GM19193 (cell line): Measurements from ENCODE around the gene SLC43A1.

Experiments
- POLR2A ChIP-seq: IDR thresholded peaks from 4 replicates; pipeline ENCODE4 v1.6.1; 2011; ENCODE audit not compliant: insufficient read depth, insufficient read length; ENCODE audit errors: extremely low read depth

Gene SLC43A1

DNA sequence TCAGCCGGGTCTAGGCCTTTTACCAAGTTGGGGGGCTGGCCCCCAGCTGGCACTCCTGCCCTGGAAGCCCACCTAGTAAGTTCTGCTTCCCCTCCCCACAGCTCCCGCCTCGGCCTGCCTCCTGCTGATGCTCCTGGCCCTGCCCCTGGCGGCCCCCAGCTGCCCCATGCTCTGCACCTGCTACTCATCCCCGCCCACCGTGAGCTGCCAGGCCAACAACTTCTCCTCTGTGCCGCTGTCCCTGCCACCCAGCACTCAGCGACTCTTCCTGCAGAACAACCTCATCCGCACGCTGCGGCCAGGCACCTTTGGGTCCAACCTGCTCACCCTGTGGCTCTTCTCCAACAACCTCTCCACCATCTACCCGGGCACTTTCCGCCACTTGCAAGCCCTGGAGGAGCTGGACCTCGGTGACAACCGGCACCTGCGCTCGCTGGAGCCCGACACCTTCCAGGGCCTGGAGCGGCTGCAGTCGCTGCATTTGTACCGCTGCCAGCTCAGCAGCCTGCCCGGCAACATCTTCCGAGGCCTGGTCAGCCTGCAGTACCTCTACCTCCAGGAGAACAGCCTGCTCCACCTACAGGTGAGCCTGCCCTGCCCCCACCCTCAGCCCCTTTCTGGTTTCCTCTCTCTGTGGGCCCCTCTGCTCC is 47.9 kb downstream of the SLC43A1 start:
- no peak for TF ChIP-seq POLR2A

DNA sequence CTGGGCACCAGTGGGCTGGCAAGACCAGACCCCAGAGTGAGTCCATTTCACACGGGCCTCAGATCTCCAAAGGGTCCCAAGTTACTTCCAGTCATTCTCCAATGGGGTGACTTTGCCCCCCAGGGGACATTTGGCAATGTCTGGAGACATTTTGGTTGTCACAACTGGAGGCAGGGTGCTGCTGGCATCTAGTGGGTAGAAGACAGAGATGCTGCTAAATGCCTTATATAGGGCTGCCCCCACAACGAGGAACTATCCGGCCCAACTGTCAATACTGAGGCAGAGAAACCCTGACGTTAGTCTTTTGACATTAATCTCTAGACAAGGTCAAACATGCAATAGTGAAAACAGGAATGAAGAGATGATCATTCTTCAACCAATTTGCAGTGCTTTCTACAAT is 48.8 kb downstream of the SLC43A1 start:
- TF ChIP-seq POLR2A = no peak

DNA sequence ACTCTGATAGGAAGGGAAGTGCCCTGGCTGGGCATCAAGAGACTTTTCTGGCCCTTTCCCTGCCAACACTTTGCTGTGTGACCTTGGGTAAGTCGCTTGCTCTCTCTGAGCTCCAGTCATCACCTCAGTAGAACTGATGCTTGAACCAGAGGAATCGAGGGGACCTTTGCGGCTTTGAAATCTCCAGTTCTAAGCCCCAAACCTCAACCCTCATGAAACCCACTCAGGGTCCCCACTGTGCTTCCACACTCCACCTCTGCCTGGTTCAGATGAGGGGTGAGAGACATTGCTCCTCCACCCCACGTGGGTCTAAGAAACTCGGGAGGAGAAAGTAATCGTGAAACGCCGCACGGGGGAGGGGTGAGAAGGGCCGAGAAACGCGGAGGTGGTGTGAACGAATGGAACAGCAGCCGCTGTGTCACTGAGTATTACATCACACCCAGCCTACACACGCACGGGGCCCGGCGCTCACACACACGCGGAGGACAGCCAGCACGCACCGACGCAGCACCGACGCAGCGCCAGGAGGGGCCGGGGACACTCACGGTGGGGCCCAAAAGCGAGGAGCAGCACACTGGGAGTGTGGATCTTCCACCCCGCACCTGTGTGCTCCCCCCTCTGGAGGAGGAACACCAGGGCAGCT is 50.8 kb downstream of the SLC43A1 start:
- no peak for TF ChIP-seq POLR2A

DNA sequence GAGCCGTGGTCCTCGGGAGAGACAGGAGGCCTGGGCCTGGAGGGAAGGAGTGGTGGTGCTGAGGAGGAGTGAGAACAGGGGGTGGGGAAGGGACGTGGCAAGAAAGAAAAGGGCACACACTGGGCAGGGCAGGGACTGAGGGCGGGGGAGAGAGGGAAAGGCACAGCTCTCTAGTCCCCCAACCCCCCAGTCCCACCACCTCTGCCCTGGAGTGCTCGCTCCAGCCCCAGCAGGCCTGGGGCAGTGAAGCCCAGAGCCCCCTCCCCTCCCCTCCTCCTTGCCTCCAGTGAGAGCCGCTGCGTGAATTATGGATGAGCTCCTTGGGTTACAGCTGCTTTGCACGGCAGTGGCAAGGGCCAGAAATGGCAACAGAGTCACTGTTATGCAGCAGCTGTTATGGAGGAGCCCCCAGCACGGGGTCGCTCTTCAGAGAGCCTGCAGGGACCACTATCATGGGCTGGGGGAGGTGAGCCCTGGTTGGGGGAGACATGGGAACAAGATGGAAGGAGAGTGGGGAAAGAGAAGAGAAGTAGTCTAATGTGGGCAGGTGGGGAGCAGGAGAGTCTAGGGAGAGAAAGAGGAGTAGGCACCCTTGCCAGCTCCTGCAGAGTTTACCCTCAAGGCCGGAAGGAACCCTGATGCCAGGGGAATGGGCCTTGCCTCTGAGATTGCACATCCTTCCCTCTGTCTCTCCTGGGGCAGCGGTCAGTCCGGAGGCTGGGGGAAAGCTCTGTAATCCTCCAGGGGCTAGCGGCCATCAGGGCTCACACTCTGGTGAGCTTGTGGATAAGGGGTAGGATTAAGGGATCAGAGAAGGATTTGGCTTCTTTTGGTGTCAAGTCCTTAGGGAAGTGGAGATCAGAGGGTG is 51.6 kb downstream of the SLC43A1 start:
- no peak for TF ChIP-seq POLR2A

DNA sequence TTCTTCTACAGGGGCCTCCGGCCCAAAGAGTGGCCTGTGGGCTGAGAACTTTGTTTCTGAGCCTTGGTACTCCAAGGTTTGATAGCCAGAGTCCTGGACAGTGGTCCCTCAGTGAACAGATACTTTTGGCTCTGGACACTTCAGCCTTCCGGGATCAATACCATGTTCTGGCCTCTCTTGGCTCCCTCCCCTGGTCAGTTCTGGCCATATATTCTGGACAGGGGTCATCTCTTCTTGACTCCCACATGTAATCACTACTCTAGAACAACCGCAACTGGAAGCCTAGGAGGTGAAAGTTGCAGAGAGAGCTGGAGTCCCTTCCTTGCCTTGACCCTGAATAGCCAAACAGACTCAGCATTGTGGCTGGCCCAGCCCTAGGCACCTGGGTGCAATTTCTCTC is 52.9 kb downstream of the SLC43A1 start:
- TF ChIP-seq POLR2A = no peak

DNA sequence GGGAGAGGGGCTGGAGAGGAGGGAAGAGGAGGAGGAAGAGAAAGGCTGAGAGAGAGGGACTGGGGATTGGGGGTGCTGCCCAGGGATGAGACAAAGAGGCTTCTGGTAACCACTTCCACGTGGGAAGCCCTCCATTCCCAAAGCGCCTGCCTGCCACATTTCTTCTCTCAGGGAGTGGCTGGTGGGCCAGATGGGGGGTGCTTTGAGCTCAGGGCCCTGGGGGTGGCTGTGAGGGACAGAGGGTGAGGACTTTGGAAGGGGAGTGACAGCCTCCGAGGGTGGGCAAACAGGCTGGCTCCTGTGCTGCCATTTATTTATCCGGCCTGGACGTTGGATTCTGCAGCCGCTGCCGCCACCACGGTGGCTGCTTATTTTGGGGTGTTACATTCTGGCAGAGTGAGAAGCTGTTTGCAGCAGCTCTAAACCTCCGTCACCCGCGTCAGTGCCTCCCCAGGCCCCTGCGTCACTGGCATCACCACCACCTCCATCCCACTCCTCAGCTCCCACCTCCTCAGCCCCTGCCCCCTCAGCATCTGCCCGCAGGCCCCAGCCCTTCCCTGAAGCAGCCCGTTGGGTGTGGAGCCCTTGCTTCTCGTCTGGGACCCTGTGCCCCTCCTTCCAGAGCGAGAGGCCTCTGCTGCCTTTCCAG is 53.5 kb downstream of the SLC43A1 start:
- TF ChIP-seq POLR2A = no peak

DNA sequence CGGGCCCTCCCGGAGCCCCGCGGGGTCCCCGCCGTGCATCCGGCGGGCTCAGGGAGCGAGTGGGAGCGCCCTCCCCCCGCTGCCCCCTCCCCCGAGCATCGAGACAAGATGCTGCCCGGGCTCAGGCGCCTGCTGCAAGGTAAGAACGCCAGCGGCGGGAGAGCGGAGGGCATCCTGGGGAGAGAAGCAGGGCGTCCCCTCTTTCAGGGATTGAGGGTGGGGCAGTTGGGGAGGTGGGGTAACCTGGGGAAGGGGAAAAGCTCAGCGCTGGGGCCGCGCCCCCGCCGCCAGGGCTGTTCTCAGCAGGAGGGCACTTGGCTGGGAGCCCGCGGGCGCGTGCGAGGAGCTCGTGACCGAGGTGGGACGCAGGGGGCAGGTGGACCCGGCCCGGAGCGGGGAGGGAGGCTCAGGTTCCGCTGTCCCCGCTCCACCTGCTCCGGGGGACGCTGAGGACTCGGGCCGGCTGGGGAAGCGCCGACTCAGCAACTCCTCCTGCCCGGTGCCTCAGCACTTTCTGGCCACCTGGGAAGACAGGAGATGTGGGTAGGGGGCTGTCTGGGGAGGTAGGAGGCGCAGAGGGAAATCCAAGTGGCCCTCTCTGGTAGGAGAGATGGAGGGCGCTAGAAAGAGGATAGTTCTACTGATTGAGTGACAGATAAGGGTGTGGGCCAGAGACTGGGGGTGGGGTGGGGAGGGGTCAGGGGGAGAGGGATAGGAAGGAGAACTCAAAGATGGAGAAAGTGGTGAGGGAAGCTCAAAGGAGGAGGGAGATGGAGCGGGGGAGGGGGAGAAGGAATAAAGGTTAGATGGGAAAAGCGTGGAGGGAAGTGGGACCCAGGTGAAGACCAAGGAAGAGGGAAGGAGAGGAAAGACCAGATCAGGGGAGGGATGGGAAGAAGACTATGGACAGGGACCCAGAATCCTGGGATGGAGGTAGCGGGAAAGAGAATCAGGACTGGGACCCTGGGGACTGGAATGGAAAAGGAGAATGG is 54.4 kb downstream of the SLC43A1 start:
- no peak for TF ChIP-seq POLR2A

DNA sequence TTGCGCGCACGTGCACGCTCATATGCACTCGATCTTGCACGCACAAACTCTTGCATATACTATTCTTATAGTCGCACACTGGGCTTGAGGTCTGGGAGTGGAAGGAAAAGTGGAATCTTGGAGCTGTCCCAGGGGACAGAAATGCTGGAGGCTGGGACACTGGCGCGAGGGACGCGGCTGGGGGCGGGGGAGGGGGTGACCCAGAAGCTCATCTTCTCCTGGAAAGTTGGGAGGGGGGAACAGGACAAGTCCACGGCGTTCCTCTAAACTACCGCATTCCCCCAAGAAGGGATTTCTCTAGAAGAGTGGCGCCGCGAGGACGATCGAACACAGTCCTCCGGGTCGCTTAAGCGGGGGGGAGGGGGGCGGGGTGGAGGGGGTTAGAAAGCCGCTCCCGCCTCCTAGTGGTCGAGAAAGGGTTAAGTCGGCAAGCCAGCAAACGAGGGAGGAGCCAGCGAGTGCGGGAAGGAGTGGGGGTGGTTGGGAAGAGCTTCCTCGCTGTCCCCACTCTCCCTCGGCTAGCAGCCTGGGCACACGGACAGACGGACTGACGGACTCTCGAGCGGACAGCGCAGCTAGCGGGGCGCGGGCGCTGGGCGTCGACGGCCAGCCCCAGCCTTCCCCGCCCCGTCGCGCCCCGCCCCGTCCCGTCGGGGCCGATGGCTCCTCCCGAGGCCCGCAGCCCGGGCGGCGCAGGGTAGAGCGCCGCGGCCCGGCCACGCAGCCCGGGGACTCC is 55.3 kb downstream of the SLC43A1 start, which contains the start of gene RTN4RL2:
TSS of gene RTN4RL2 (plus strand) at position 507 of the 736 bp plus-strand sequence. CDS start 338 bp downstream, outside the sequence.
- TF ChIP-seq POLR2A = no peak

DNA sequence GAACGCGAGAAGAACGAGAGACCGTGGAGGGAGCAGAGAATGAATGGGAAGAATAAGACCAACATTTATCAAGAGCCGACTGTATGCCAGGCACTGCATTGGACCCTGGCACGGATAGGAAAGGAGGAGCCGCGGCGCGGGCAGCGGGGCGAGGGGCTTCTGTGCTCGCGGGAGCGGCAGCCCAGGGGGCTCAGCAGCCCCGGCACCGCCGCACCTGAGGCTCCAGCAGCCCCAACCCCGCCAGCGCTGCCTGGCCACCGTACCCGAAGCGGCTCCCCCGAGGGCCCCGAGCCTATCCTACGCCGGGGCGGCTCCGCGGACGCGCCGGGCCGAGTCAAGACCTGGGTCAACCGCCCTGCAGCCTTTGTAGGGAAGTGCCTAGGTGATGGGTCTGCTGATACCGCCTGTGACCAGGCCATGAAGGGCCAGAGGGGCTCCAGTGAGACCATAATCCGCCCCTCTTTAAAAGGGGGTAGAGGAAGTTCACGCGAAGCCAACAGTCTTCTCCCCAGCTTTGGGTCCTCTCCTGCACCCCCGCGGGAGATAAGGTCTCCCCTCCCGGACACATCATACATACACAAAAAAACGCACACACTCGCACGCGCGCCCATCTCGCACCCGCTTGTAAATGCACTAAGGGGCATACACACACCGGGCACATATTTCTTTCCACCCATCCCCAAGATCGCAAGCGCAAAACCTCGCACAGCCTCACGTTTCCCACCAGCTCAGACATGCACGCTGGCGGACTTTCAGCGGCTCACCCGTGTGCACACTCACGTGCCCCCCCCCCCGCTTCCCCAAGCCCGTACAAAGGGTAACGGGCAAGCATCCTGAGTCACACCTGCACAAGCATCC is 56.1 kb downstream of the SLC43A1 start:
- no peak for TF ChIP-seq POLR2A

DNA sequence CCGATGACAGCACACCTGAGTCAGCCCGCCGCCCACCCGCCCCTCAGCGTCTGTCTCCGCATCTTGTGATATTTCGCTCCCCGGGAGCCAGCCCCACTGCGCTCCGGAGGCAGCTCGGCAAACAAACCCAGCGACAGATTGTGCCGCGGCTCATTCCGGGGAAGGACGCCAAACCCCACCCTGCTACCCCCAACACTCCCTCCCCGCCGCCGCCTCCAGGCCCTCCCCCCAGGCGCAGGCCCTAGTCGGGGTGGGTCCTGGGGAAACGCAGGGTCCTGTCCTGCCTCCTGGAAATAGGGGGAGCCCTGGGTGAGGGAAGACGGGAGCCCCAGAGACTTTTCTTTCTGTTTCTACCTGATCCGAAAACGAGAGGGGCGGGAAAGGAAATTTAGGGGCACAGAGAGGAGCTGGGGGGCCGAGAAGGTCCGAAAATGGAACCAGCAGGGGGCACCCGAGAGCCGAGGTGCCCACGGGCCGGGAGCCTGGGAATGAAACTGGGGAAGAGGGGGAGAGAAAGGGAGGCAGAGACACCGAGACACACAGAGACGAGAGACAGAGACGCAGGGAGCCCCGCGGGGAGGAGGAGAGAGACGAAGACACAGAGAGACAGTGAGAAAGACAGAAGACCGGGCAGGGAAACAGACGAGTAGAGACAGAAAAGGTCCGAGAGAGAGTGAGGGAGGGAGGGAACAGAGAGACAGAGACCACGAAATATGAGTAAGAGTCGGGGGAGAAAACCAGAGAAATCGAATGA is 56.9 kb downstream of the SLC43A1 start:
- TF ChIP-seq POLR2A = no peak

DNA sequence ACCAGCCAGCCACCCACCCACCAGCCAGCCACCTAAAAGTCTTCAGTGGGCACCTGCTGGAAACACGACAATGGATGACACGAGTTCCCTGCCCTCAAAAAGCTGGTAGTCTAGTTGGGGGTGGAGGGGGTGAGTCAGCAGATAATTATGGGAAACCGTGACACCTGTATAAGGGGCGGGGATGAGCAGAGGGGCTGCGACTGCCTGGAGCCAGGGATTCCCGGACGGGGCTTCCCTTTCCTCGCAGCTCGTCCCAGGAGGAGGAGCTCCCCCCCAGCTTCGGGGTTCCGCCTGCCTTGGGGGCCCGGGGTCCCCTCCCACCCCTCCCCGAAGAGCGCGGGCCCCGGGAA is 57.5 kb downstream of the SLC43A1 start:
- no peak for TF ChIP-seq POLR2A

DNA sequence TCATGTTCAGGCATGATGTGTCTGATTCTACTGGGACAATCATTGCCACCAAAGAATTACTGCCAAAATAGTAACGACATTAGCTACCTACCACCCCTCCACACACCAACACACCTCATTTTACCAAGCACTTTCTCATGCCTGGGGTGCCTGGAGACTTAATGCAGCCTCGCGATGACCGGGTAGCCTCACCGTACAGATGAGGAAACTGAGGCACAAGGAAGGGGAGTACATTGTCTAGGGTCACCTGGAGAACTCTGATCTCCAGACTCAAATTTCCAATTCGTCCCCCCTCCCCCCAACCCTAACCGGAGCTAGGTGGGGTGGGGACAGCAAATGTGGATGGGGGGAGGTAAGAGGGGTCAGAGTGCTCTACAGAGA is 57.9 kb downstream of the SLC43A1 start:
- no peak for TF ChIP-seq POLR2A
